ENCODE measurements around the gene METTL1.
A peak's percentile ranks its signal among the peaks of the same experiment; 100 is the strongest.
"Not testable (repeated sequence)": the region's sequence is repeated elsewhere in the genome, so short reads cannot be mapped to it uniquely, and the experiment has no call there.

Gene METTL1

GRCh38 chr12:57795354-57795753, 23.4 kb upstream of the METTL1 start:
- no peak for DNase-seq

- no peak for DNase-seq
Observed at GRCh38 chr12:57793920-57794319, 22.0 kb upstream of the METTL1 start.

- DNase-seq, result no peak
Observed at GRCh38 chr12:57783861-57784260, 12.0 kb upstream of the METTL1 start.

GRCh38 chr12:57783466-57783801, 11.5 kb upstream of the METTL1 start:
- no peak for DNase-seq

- DNase-seq, result peak; percentile 96
Observed at GRCh38 chr12:57782608-57783465, 10.9 kb upstream of the METTL1 start, which contains the start of gene TSFM. Gene TSFM (plus strand): TSS chr12:57782787. CDS start chr12:57782802, 15 bp downstream.

- DNase-seq, result no peak
Observed at GRCh38 chr12:57782243-57782607, 10.3 kb upstream of the METTL1 start.

GRCh38 chr12:57781801-57782200, 9.9 kb upstream of the METTL1 start:
- no peak for DNase-seq

- no peak for DNase-seq
Observed at GRCh38 chr12:57781244-57781643, 9.3 kb upstream of the METTL1 start.

GRCh38 chr12:57780284-57780897, 8.5 kb upstream of the METTL1 start:
- no peak for DNase-seq

- DNase-seq, result no peak
Observed at GRCh38 chr12:57779736-57780135, 7.8 kb upstream of the METTL1 start.

GRCh38 chr12:57777911-57778310, 6.0 kb upstream of the METTL1 start:
- no peak for DNase-seq

- no peak for DNase-seq
Observed at GRCh38 chr12:57777367-57777766, 5.5 kb upstream of the METTL1 start.

- no peak for DNase-seq
Observed at GRCh38 chr12:57776247-57776587, 4.3 kb upstream of the METTL1 start.

- DNase-seq, result no peak
Observed at GRCh38 chr12:57775563-57776246, 3.8 kb upstream of the METTL1 start.

GRCh38 chr12:57775044-57775443, 3.1 kb upstream of the METTL1 start:
- DNase-seq, result no peak

- DNase-seq, result not testable (repeated sequence)
Observed at GRCh38 chr12:57774634-57775033, 2.7 kb upstream of the METTL1 start.

- DNase-seq, result peak; percentile 52
Observed at GRCh38 chr12:57772429-57773322, 771 bp upstream of the METTL1 start, which contains the start of gene EEF1AKMT3. Gene EEF1AKMT3 (plus strand): TSS chr12:57772614. CDS start chr12:57772725, 111 bp downstream.

- peak; percentile 90 for DNase-seq
Observed at GRCh38 chr12:57771236-57771872, 551 bp downstream of the METTL1 start.

GRCh38 chr12:57770734-57771133, 1.2 kb downstream of the METTL1 start:
- no peak for DNase-seq

- no peak for DNase-seq
Observed at GRCh38 chr12:57769594-57769993, 2.3 kb downstream of the METTL1 start.

- DNase-seq, result no peak
Observed at GRCh38 chr12:57767876-57768275, 4.0 kb downstream of the METTL1 start.

- DNase-seq, result no peak
Observed at GRCh38 chr12:57767305-57767698, 4.6 kb downstream of the METTL1 start.
